HuH-7.5 (cell line): Measurements from ENCODE around the gene NDUFAF5.

Experiments
- DNase-seq: peaks from one replicate; pipeline ENCODE4 v3.0.0; 2011; ENCODE audit warnings: low spot score

The NDUFAF5 gene

DNA sequence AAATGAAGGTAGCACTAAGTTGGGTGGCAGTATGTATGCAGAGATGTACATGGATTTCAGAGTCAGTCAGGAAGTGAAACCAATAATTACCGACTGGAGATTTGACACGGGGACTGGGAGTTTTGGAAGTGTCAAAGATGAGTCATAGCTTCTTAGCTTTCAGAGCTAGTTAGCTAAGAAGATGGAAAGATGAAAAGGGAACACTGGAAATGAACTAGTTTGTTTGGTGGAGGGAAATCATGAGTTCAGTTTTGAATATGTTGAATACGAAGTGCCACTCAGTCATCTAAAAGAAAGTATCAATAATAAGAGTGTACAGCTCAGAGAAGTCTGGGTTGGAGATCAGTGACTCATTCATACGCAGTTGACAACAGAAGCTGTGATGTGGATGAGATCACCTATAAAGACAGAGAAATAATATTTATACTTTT is 7.6 kb upstream of the NDUFAF5 start:
- DNase-seq = no peak

DNA sequence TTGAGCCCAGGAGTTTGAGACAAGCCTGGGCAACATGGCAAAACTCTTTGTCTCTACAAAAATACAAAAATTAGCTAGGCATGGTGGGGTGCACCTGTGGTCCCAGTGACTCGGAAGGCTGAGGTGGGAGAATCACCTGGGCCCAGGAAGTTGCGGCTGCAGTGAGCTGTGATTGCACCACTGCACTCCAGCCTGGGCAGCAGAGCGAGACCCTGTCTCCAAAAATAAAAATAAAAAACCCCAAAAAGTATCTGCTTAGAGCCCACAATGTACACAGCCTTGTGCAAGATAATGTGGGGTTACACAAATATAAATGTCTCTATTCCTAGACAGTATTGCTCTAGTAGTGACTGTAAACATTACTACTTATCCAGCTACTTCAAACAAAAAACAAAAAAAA is 6.0 kb upstream of the NDUFAF5 start:
- no peak for DNase-seq

DNA sequence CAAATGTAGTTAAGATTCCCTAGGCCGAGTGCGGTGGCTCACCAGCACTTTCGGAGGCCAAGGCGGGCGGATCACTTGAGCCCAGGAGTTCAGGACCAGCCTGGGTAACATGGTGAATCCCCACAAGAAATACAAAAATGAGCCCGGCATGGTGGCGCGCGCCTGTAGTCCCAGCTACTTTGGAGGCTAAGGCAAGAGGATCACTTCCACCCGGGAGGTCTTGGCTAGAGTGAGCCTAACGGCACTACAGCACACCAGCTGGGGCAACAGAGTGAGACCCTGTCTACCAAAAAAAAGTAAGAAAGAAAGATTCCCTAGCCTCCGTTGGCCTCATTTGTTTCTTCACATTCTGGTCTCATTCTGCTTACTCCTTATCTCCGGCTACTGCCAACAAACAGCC is 1.3 kb upstream of the NDUFAF5 start:
- DNase-seq = no peak

DNA sequence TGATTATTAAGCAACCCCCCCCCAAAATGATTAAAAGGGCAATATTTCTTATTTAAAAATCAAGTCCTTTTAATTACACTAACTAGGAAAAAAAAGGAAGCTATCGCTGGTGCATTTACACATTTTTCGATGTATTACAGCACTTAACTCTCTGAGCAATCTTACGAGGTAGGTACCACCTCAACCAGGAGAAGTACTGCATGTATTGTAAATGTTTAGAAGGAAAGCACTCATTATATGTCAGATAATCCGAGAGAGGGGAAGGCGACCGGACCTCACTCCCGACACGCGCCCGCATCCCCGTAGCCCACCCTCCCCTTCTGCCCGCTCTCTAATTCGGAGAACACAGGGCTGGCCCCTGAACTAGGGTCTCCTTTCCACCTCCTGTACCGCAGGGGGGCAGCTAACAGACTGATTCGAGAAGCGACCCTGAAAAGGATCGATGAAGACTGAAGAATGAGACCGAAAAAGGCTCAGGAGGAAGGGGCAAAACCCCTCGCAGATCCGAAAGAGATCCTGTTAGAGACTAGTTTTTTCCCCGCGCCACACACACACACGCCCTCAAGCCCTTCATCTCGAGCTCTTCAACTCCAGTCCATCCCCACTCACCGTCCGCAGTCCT is 446 bp upstream of the NDUFAF5 start:
- no peak for DNase-seq

DNA sequence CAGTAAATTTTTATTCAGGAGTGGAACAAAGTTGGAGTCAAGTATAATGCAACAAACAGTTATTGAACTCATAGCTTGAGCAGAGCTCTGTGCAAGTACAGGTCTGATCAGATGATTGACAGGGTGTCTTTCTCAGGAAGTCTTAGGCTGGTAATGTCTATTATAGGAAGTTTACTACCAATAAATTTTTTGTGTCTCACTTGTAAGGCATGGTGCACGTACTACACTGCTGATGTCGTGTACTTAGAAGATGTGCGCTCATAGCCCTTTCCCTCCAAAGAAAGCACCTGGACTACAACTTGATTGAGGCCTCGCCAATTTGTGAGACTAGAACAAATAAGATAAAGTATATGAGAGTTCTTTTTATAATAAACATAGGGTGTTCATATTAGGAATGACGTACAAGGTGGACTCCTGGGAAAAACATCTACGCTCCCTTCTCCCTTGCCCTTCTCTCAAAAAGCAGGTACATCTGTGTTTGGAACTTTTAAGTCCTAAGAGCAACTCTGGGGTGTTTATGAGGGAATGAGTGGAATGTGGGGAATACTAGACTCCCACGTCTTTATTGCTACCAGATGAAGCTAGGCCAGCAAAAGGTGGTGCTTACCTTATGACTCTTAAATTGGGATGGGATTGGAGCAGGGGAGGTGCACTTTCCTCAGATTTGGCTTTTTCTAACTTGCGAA is 1.5 kb downstream of the NDUFAF5 start:
- no peak for DNase-seq

DNA sequence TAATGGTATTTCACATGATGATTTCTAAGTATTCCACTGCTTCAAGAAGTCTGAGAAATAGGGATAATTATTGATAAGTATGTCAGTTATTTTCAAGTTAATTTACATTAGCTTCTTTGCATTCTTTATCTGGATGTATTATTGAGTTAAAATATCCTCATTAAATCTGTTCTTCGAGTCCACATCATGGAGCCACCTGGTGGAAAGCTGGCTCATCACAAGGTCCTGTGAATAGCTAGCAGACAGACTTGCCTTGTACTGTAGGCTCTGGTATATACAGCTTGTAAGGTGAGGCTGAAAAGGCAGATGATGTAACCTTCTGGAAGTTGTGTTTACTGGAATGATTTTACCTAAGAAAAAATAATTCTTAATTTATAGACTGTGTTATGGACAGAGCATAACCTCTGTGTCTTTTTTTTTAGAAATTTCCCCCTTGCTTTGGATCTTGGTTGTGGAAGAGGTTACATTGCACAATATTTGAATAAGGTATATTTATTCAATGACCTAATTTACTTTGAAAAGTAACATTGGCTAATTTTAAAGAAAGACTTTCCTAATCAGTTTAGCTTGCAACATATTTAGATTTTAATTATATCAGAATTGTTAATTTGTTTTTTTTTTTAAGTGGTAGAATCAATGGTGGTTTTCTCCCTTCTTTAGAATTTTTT is 3.5 kb downstream of the NDUFAF5 start:
- DNase-seq = peak; percentile 76

DNA sequence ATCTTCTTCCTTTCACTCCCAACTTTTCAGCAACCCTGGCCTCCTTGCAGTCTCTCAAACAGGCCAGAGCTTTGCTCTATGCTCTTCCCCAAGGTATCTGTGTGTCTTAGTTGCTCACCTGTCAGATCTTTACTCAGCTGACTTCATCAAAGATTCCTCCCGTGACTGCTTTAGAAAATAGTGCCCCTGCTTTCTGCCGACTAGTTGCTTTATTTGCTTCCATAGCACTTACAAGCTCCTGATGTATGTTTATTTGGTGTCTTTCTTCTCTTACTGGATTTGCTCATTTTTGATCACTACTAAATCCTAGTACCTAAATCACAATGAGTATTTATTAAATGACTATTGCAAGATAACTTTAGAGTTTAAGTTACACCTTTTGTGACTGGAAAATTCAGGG is 5.9 kb downstream of the NDUFAF5 start:
- no peak for DNase-seq

DNA sequence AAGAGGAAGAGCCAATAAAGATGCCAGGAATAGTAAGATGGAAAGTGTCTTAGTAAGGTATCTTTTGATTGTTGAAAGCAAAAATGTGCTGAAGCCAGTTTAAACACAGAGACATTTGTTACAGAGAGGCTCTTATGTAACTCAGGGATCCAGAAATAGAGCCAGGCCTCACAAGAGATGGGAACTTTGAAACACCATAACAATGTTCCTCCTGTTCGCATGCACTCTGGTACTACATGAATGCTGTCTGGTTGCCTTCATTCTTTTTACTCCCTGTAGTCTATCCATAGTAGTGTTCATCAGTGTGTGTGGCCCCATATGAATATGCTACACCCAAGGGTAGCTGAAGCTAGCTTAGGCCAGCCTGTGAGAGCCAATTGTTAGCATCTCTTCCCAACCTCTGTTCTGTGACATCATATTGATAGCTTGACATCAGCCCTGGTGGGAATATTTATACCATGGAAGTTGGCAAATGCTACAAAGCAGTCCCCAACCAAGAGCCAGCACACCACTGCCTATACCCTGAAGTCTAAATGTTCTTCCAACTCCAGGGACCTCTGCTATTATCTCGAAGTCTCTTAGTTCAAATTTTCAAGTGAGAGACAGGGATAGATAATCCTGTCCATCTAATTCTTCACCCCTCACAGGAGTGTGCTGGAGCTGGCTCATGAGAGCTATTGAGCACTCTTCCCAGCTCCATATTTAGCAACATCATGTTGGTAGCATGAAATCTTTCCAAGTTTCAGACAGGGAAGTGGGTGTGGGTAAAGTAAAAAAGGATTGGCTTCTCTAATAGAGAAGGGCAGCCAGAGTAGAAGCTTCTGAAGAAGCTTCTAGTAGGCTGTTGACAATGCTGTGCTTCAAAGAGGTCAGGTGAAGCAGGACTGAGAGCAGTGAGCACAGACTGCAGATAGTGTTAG is 7.0 kb downstream of the NDUFAF5 start:
- DNase-seq = no peak

DNA sequence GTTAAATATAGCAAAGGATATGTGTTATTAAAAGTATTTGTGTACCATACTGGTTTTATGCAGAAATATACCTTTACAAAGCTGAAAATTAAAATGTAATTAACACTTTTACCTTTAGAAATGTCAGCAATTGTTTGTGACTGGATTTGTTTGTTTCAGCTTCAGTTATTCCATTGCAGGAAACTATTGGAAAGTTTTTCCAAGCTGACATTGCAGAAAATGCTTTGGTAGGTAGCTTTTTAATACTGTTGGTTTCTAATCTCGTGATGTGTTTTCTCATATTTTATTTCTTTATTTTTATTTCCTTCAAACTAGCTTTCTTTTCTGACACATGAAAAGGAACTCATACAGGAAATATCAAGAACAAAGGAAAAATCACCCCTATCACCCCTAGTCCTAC is 8.2 kb downstream of the NDUFAF5 start:
- no peak for DNase-seq

DNA sequence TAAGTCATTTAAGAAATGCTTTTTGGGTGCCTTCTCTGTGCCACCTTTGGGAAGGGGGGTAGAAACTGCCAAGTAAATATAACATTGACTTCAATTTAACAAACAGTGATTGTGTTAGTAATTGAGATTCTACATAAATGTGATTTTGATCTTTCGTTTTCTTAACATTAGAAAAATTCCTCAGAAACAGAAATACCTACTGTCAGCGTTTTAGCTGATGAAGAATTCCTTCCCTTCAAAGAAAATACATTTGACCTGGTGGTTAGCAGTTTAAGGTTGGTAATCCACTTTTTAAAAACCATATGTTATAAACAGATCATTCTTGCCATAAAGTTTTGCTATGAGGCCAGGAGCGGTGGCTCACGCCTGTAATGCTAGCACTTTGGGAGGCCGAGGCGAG is 9.8 kb downstream of the NDUFAF5 start:
- DNase-seq = no peak

DNA sequence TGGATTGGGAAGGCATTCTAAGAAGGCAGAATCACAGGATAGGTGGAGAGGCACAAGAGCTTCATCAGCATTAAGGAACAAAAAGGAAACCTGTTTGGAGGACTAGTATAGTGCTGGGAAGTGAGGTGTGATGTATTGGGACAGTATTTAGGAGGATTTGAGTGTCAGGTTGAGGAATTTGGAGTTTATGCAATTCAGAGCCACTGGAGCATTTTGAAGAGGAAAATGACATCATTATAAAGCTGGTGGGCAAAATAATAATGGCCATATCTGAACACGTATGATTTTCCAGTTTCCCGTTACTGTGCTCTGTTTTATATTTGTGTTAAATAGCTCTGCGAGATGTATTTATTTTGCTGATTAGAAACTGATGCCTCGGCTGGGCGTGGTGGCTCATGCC is 14.2 kb downstream of the NDUFAF5 start:
- no peak for DNase-seq

DNA sequence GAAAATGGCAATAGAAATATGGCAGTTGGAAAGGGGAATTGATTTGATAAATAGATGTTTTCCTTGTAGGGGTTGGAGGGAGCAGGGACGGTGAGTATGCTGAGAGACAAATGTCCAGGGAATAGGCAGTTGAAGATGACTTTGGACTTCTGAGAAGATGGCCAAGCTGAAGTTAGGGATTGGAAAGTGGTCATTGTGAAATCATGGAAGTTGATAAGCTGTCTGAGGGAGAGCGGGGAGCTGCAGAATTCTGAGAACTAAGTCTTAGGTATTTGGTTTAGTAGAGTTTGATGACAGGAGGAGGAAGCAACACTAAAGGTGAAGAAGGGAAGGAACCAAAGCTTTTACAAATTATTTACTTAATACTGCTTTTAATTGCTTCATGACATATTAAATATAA is 15.1 kb downstream of the NDUFAF5 start:
- DNase-seq = no peak

DNA sequence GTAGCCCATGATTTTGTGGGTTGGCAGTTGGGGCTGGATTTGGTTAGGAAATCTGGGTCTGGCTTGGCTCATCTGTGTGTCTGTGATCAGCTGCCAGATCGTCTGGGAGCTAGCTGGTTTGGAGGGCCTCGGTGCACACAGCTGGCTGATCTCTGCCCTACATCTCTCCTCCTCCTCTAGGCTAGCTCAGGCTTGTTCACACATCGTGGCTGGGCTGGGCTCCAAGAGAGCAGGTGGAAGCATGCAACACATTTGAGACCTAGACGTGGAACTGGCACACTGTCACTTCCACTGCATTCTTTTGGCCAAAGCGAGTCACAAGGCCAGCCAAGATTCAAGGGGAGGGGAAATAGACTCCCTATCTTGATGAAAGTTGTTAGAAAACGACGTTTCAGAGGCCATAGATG is 15.9 kb downstream of the NDUFAF5 start:
- DNase-seq = no peak

DNA sequence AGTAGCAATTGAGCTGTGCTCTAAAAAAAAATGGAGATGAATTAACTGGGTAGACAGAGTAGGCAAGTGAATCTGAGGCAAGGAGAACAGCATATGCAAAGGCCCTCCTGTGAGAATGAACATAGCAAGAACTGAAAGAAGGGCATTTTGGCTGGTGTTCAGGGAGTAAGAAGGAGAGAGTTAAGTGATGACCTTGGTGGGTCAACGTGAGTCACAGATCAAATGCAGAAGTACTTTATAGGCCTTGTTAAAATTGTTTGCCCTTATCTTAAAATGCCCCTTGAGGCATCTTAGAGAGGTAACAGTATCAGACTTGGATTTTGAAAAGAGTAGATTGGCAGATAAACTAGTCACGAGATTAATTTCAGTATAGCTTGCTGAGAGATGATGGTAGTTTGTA is 24.5 kb downstream of the NDUFAF5 start:
- no peak for DNase-seq

DNA sequence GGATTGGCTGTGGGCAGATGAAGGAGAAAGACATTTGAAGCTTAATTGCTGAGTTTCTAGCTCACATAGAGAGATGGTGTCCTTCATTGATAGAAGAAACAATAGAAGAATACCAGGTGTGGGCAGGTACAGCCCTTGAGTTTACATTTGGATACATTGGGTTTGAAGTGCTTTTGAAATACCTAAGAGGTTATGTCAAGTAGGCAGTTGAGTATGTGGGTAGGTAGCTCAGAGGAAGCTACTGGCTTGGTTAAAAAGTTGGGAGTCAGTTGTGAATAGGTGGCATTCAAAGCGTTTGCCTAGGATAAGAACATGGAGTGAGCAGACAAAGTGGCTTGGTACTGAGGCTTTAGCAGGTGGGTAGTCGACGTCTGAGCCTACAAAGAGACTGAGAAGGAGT is 25.0 kb downstream of the NDUFAF5 start:
- no peak for DNase-seq

DNA sequence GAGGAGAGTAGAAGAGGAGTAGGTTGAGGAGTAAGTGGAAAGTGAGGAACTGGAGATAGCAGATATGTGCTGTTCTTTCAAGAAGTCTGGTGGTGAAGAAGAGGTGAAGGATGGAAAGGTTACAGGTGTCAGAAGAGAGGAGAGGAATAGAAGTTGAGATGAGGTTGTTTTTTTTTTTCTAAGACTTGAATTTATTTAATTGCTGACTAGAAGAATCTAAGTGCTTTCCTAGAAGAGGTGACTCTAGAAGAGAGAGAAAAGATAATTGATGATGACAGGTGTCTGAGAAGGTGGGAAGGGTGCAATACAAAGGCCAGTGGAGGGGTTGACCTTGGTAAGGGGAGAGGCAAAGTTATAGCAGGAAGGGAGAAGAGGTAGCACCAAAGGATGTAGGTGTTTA is 25.6 kb downstream of the NDUFAF5 start:
- DNase-seq = no peak

DNA sequence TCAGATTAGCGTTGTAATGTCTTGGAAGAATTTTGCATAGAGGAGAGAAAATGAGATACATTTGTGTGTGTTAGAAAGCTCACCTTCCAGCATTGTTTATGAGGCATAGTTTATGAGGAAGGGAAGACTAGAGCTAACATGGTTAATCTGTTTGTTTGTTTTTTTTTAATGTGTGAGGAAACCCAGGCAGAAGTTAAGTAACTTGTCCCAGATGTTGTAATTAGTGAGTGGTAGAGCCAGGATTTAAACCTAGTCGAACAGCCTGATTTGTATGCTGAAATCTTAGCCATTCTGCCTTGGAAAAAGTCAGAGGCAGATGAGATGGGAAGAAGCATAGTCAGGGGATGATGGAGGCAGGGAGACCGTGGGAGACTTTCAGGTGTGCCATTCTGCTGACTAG is 29.1 kb downstream of the NDUFAF5 start:
- DNase-seq = no peak

DNA sequence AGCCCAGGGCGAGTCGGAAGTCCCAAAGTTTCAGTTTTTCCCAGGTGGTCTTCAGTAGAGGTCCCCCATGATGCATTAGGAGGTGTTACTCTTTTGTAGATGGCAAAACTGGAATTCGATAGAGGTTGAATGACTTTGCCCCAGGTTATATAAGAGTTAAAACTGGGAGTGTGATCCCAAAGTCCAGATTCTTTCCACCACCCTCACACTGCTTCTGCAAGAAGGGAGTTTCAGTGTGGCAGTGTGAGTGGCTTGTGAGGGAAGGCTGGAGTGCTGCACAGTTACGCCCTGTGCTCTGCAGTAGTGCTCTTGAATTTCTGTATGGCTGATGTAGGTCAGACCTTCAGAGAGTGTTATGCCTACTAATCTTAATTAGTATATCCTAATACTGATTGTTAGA is 29.8 kb downstream of the NDUFAF5 start:
- DNase-seq = no peak

DNA sequence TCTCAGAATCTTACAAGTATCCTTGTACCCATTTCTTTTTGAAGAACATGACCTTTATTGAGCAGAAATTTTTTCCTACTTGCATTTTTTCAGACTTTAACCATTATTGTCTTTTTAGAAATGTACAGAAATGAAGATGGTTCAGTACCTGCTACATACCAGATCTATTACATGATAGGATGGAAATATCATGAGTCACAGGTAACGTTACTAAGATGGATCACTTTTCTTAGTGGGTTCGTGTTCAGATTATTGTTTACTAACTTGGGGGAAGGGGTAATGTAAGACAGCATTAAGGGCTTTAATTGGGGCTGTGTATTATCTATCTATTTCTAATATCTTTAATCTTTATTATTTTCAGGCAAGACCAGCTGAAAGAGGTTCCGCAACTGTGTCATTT is 31.9 kb downstream of the NDUFAF5 start:
- DNase-seq = no peak

DNA sequence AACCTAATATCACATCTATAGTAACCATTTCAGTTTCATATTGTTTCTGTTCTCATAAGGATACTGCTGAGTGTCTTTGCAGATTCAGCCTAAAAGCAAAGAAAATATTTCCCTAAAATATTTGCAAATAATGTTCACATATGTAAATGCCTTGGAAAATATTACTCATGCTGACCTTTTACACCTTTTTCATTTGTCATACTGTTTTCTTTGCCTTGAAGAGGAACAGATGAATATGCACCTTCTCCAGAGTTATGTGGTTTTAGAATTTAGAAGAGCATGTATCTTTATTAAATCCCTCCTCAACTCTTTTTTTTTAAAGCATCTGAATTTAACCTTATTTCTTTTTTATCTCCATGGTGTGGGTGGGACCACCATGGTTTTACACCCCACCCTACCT is 32.5 kb downstream of the NDUFAF5 start:
- no peak for DNase-seq

DNA sequence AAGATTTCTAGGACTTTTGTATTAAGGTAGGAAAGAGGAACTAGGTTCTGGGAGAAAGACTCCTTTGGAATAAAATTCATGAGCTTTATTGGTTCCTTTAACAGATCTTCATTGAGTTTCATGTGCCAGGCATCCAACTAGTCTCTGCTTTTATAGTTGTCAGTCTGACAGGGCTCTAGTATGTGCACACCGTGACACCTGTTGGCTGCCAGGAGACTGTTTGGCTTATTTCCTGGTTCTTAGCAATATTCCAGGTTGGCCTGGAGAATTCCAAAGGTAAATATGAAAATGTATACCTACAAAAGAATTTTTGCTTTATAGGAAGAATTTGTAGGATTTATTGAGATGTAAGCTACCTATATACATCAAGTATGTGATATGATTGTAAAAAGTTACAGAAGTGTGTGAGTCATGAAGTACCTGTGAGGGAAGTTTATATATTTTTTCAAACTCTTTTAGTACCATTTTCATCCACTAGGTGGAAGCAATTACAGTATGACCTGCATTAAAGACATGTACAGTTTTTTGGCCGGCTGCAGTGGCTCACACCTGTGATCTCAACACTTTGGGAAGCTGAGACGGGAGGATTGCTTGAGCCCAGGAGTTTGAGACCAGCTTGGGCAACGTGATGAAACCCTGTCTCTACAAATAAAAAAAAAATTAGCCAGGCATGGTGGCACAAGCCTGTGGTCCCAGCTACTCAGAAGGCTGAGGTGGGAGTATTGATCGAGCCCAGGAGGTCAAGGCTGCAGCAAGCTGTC is 35.2 kb downstream of the NDUFAF5 start:
- DNase-seq = peak; percentile 33

DNA sequence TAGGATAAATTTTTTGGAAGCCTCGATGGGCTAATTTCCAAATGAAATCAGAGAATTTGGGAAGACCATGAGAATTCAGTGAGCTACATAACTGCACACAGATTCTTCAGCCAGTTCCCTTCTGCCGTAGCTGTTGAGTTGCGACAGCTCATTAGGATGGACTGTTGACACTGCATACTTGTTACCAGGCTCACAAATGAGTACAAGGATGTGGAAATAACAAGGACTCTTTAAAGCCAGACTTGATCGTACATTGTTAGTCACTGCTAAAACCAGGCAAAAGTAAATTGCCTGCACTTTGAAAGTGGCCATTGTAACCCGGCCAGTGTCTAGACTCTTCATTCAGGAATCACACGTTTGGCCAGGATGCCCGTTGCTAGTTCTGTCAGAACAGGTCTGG is 37.0 kb downstream of the NDUFAF5 start:
- DNase-seq = no peak
